Liver (tissue), 3 donors: ENCODE measurements around the gene MYLK2.

Experiments
- GABPA ChIP-seq, 2 donors: IDR thresholded peaks in 1 of 2; conservative IDR thresholded peaks in 1 of 2; 2 replicates each; pipeline ENCODE4 v1.6.1; 2016; ENCODE audit warnings: antibody characterized with exemption in 2 of 2, mild to moderate bottlenecking in 1 of 2, moderate library complexity in 1 of 2
- RAD21 ChIP-seq, 2 donors: IDR thresholded peaks; 2 replicates each; pipeline ENCODE4 v1.6.1; 2016; ENCODE audit warnings: antibody characterized with exemption in 2 of 2, mild to moderate bottlenecking in 2 of 2
- SP1 ChIP-seq: IDR thresholded peaks from 2 replicates; pipeline ENCODE4 v1.6.1; 2018; ENCODE audit warnings: antibody characterized with exemption, mild to moderate bottlenecking
- YY1 ChIP-seq: IDR thresholded peaks from 2 replicates; pipeline ENCODE4 v1.6.1; 2016; ENCODE audit warnings: antibody characterized with exemption, mild to moderate bottlenecking
- TF ChIP-seq, protein P1 (sequence below): fragments of 150-350 bp; IDR thresholded peaks from 2 replicates; pipeline ENCODE4 v1.5.1; 2017; ENCODE audit warnings: improper control_type of control experiment, low read depth, low read length; ENCODE audit not compliant: missing input control
- TF ChIP-seq, protein P2 (sequence below): IDR thresholded peaks from 2 replicates; pipeline ENCODE4 v1.6.1; 2016; ENCODE audit warnings: antibody characterized with exemption
- TF ChIP-seq, protein P3 (sequence below): IDR thresholded peaks from 2 replicates; pipeline ENCODE4 v1.6.1; 2016; ENCODE audit warnings: antibody characterized with exemption, mild to moderate bottlenecking
- TF ChIP-seq, protein P4 (sequence below): IDR thresholded peaks from 2 replicates; pipeline ENCODE4 v1.6.1; 2016; ENCODE audit warnings: antibody characterized with exemption
- TF ChIP-seq, protein P5 (sequence below): IDR thresholded peaks from 2 replicates; pipeline ENCODE4 v1.6.1; 2016; ENCODE audit warnings: antibody characterized with exemption
- donor health status: healthy.
- donor health status: healthy.

DNA sequence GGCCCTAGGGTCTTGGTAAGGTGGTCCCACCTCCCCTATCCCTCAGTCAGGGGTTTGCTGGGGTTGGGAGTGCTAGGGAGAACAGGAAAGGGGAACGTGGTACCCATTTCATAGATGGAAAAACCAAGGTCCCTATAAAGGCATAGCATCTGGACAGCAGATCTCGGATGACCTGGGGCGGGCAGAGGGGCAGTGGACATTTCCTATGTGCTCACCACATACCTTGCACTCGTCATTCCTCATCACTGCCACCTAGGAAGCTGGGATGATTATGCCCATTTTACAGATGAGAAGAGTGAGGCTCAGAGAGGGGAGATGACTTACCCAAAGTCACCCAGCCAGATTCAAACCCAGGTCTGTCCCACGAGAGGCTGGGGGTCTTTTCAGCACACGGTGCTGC lies 12.1 kb downstream of the MYLK2 start:
- TF ChIP-seq, protein P1, sequence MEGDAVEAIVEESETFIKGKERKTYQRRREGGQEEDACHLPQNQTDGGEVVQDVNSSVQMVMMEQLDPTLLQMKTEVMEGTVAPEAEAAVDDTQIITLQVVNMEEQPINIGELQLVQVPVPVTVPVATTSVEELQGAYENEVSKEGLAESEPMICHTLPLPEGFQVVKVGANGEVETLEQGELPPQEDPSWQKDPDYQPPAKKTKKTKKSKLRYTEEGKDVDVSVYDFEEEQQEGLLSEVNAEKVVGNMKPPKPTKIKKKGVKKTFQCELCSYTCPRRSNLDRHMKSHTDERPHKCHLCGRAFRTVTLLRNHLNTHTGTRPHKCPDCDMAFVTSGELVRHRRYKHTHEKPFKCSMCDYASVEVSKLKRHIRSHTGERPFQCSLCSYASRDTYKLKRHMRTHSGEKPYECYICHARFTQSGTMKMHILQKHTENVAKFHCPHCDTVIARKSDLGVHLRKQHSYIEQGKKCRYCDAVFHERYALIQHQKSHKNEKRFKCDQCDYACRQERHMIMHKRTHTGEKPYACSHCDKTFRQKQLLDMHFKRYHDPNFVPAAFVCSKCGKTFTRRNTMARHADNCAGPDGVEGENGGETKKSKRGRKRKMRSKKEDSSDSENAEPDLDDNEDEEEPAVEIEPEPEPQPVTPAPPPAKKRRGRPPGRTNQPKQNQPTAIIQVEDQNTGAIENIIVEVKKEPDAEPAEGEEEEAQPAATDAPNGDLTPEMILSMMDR = no peak
- TF ChIP-seq RAD21 (IDR thresholded peaks at IDR 0.05) (no peak), GABPA (IDR thresholded peaks at IDR 0.05 in 1 of 2, conservative IDR thresholded peaks at IDR 0.05 in 1 of 2) (no peak), SP1 (no peak), YY1 (no peak)
- TF ChIP-seq, protein P2, sequence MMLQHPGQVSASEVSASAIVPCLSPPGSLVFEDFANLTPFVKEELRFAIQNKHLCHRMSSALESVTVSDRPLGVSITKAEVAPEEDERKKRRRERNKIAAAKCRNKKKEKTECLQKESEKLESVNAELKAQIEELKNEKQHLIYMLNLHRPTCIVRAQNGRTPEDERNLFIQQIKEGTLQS = no peak
- TF ChIP-seq, protein P3, sequence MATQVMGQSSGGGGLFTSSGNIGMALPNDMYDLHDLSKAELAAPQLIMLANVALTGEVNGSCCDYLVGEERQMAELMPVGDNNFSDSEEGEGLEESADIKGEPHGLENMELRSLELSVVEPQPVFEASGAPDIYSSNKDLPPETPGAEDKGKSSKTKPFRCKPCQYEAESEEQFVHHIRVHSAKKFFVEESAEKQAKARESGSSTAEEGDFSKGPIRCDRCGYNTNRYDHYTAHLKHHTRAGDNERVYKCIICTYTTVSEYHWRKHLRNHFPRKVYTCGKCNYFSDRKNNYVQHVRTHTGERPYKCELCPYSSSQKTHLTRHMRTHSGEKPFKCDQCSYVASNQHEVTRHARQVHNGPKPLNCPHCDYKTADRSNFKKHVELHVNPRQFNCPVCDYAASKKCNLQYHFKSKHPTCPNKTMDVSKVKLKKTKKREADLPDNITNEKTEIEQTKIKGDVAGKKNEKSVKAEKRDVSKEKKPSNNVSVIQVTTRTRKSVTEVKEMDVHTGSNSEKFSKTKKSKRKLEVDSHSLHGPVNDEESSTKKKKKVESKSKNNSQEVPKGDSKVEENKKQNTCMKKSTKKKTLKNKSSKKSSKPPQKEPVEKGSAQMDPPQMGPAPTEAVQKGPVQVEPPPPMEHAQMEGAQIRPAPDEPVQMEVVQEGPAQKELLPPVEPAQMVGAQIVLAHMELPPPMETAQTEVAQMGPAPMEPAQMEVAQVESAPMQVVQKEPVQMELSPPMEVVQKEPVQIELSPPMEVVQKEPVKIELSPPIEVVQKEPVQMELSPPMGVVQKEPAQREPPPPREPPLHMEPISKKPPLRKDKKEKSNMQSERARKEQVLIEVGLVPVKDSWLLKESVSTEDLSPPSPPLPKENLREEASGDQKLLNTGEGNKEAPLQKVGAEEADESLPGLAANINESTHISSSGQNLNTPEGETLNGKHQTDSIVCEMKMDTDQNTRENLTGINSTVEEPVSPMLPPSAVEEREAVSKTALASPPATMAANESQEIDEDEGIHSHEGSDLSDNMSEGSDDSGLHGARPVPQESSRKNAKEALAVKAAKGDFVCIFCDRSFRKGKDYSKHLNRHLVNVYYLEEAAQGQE = no peak
- TF ChIP-seq, protein P4, sequence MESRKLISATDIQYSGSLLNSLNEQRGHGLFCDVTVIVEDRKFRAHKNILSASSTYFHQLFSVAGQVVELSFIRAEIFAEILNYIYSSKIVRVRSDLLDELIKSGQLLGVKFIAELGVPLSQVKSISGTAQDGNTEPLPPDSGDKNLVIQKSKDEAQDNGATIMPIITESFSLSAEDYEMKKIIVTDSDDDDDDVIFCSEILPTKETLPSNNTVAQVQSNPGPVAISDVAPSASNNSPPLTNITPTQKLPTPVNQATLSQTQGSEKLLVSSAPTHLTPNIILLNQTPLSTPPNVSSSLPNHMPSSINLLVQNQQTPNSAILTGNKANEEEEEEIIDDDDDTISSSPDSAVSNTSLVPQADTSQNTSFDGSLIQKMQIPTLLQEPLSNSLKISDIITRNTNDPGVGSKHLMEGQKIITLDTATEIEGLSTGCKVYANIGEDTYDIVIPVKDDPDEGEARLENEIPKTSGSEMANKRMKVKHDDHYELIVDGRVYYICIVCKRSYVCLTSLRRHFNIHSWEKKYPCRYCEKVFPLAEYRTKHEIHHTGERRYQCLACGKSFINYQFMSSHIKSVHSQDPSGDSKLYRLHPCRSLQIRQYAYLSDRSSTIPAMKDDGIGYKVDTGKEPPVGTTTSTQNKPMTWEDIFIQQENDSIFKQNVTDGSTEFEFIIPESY = no peak
- TF ChIP-seq, protein P5, sequence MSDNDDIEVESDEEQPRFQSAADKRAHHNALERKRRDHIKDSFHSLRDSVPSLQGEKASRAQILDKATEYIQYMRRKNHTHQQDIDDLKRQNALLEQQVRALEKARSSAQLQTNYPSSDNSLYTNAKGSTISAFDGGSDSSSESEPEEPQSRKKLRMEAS = no peak
